ENCODE measurements around the gene DEFB132.

DEFB132 gene, protein sequence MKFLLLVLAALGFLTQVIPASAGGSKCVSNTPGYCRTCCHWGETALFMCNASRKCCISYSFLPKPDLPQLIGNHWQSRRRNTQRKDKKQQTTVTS

DNA sequence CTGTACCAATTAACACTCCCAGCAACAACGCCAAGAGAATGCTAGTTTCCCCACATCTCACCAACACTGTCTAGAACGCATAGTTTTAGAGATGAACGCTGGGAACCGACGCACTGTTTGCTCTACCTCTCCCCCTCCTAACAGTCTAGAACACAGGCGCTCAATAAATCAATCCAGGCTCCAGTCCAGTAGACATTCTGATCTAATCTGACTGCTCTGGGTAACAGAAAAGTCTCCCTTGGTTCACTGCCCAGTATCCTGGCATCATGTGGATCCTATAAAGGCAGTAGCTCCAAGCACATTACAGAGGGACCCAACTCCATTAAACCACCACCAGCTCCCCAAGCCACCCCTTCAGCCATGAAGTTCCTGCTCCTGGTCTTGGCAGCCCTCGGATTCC lies at the start of gene DEFB132:
TSS of gene DEFB132 (plus strand) at position 306 of the 400 bp plus-strand sequence. CDS start at position 361, 55 bp downstream.
- no peak within 1 kb of the TSS for H3K9ac ChIP-seq
- H3K4me2 ChIP-seq, result no peak within 1 kb of the TSS
- no peak within 1 kb of the TSS for H3K27ac ChIP-seq
- H3K4me3 ChIP-seq (IDR thresholded peaks at IDR 0.05; ENCODE audit: insufficient read depth, low read depth, low read length), result no peak within 1 kb of the TSS
- H3K36me3 ChIP-seq (ENCODE audit: insufficient read depth), result no peaks in the 10 kb centered on the region
- no peaks in the 10 kb centered on the region for H4K20me1 ChIP-seq (ENCODE audit: insufficient read depth)
- no peak within 1 kb of the TSS for H2AFZ ChIP-seq (ENCODE audit: low read depth)
- TF ChIP-seq, protein P1, sequence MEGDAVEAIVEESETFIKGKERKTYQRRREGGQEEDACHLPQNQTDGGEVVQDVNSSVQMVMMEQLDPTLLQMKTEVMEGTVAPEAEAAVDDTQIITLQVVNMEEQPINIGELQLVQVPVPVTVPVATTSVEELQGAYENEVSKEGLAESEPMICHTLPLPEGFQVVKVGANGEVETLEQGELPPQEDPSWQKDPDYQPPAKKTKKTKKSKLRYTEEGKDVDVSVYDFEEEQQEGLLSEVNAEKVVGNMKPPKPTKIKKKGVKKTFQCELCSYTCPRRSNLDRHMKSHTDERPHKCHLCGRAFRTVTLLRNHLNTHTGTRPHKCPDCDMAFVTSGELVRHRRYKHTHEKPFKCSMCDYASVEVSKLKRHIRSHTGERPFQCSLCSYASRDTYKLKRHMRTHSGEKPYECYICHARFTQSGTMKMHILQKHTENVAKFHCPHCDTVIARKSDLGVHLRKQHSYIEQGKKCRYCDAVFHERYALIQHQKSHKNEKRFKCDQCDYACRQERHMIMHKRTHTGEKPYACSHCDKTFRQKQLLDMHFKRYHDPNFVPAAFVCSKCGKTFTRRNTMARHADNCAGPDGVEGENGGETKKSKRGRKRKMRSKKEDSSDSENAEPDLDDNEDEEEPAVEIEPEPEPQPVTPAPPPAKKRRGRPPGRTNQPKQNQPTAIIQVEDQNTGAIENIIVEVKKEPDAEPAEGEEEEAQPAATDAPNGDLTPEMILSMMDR (conservative IDR thresholded peaks at IDR 0.05; ENCODE audit: low read depth, low read length), result no peak
- no peaks in the 10 kb centered on the region for H3K4me1 ChIP-seq (ENCODE audit: low read depth, poor library complexity, severe bottlenecking)
- H3K27me3 ChIP-seq (ENCODE audit: insufficient read depth, low read depth), result no peaks in the 10 kb centered on the region
- H3K79me2 ChIP-seq (ENCODE audit: insufficient read depth, low read depth), result no peaks in the 10 kb centered on the region

DNA sequence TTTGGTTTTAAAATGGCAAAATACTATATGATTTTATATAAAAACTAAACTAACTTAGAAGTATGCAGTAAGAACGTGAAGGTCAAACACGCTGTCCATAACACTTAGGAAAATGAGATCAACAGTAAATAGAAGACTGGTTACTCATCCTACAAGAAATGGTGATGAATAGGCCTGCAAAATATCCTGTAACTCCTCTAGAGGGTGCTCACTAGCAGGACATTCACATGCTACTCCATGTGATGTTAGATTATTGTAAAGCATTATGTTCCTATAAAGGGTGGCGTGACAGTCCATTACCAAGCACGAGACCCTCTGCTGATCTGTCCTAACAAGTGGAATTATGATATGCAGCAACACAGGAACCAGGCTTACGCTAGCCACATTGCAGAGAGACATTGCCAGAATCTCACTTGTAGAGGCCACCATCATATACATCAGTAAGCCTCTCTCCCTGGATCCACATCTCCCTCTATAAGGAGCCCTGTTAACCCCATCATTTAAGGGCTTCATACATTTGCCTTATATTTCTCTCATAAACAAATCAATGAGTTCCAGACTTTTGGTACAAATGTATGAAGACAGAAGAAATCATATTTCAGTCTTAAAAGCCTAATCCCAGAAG lies 48.5 kb upstream of the DEFB132 start:
- H2AFZ ChIP-seq (ENCODE audit: low read depth), result no peak overlapping the region
- no peaks in the 10 kb centered on the region for H3K79me2 ChIP-seq (ENCODE audit: insufficient read depth, low read depth)
- H3K4me3 ChIP-seq (IDR thresholded peaks at IDR 0.05; ENCODE audit: insufficient read depth, low read depth, low read length), result no peak overlapping the region
- no peaks in the 10 kb centered on the region for H4K20me1 ChIP-seq (ENCODE audit: insufficient read depth)
- no peaks in the 10 kb centered on the region for H3K4me1 ChIP-seq (ENCODE audit: low read depth, poor library complexity, severe bottlenecking)
- H3K27ac ChIP-seq, result no peak overlapping the region
- H3K9ac ChIP-seq, result no peak overlapping the region
- no peak overlapping the region for H3K4me2 ChIP-seq
- TF ChIP-seq, protein P1 (conservative IDR thresholded peaks at IDR 0.05; ENCODE audit: low read depth, low read length), result peak; percentile 58
- no peaks in the 10 kb centered on the region for H3K27me3 ChIP-seq (ENCODE audit: insufficient read depth, low read depth)
- no peaks in the 10 kb centered on the region for H3K36me3 ChIP-seq (ENCODE audit: insufficient read depth)

DNA sequence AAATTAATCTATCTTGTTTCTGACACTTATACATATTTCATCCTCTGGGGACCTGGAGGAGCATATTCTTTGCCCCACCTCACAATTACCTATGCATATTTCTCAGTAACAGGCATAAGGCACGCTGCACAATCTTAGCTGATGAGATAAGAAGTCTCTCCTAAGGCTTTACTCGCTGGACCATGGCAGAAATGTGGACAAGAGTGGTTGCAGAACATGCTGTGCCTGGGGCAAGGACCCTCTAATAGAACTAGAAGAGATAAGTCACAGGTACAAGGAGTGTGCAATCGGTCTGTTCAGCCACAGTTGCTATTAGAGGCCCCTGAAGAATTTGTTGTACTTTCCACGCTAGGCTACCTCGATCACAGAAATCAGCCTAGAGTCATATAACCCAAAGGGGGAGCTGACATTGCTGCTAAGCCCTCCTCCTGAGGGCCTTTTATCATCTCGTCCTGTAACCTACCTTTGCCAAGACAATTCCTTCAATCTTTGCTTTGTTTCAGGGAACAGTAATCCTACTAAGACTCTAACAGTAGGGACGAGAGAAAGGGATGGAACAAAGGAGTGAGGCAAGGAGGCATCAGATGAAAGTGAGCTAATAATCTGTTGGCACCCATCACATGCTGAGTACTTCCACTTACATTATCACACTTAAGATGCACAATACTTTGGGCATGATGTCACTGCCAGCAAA lies 46.6 kb upstream of the DEFB132 start:
- Histone ChIP-seq H4K20me1 (ENCODE audit: insufficient read depth) (no peaks in the 10 kb centered on the region), H3K9ac (no peak overlapping the region), H2AFZ (ENCODE audit: low read depth) (no peak overlapping the region), H3K36me3 (ENCODE audit: insufficient read depth) (no peaks in the 10 kb centered on the region), H3K79me2 (ENCODE audit: insufficient read depth, low read depth) (no peaks in the 10 kb centered on the region), H3K4me3 (IDR thresholded peaks at IDR 0.05; ENCODE audit: insufficient read depth, low read depth, low read length) (no peak overlapping the region), H3K4me1 (ENCODE audit: low read depth, poor library complexity, severe bottlenecking) (no peaks in the 10 kb centered on the region), H3K27ac (no peak overlapping the region), H3K27me3 (ENCODE audit: insufficient read depth, low read depth) (no peaks in the 10 kb centered on the region), H3K4me2 (no peak overlapping the region)
- TF ChIP-seq, protein P1 (conservative IDR thresholded peaks at IDR 0.05; ENCODE audit: low read depth, low read length), result no peak

DNA sequence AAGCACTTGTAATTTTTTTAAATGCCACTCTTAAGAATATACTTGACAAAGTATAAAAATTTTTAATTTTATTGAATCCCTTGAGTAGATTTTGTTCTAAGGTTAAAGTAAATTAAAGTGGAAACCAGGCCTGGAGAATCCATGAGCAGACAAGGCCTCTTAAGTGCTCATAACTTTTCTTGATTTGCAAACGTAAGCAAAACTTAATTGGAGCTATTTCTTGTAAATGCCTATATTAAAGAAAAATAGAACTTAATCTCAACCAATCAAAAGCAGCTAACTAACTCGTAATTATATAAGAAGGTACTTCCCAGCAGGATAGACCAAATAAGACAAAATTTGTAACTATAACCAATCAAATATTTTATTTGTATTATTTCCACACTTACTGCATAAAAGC lies 43.1 kb upstream of the DEFB132 start:
- Histone ChIP-seq H3K9ac (no peak overlapping the region), H2AFZ (ENCODE audit: low read depth) (no peak overlapping the region), H4K20me1 (ENCODE audit: insufficient read depth) (no peaks in the 10 kb centered on the region), H3K27ac (no peak overlapping the region), H3K36me3 (ENCODE audit: insufficient read depth) (no peaks in the 10 kb centered on the region), H3K4me1 (ENCODE audit: low read depth, poor library complexity, severe bottlenecking) (no peaks in the 10 kb centered on the region), H3K4me2 (no peak overlapping the region), H3K79me2 (ENCODE audit: insufficient read depth, low read depth) (no peaks in the 10 kb centered on the region), H3K4me3 (IDR thresholded peaks at IDR 0.05; ENCODE audit: insufficient read depth, low read depth, low read length) (no peak overlapping the region), H3K27me3 (ENCODE audit: insufficient read depth, low read depth) (no peaks in the 10 kb centered on the region)
- TF ChIP-seq, protein P1 (conservative IDR thresholded peaks at IDR 0.05; ENCODE audit: low read depth, low read length), result no peak

Measured in KMS-11 (cell line).